T follicular helper cell (primary cell): ENCODE measurements around the gene PUDP.
"Not testable (repeated sequence)": the region's sequence is repeated elsewhere in the genome, so short reads cannot be mapped to it uniquely, and the experiment has no call there.

ENCODE experiments used
- DNase-seq: peaks from one replicate; pipeline ENCODE4 v3.0.0-alpha.2; 2020; ENCODE audit warnings: low read depth
- total RNA-seq, 2 experiments: gene quantifications; one replicate each; lab custom pipeline; 2026; lab: John Stamatoyannopoulos, UW

The PUDP gene
- total RNA-seq, result 14.2 to 16.4 reads per million in 2 experiments

DNA sequence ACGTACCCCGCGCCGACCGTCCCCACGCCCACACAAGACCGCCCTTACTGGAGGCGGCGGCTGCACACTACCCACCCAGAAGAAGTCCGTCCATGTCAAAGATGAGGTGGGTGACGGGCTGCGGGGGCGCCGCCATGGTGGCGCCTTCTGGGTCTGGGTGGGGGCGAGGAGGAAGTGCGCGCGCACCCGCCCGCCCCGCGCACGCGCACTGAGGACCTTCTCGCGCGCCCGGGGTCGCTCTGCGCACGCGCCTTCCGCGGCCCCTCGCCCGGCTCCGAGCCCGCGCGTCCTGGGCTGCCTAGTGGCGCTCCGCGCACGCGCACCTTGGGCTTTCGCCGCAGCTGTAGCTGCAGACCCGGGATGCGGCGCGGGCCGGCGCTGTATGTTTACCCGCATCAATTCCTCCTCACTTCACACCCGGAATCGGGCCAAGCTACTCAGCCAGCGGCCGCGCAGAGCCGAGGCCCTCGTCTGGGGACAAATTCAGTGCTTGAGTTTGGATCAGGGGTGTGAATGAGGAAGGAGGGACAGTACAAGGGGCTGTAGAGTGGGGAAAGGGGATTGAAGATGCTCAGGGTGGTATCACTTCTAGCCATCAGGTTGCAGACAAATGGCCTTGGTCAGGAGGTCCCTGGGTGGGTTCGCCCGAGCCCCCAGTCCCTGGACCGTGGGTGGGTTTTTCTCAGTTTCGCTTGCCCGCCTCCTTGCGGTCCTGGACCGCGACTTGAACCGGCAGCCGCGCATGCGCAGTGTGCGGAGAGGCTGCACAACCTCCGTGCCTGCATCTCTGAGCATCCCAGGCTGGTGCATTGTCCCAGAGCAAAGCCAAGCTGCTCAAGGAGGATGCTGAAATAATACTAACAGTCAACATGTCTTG lies at the start of gene PUDP:
Gene PUDP, minus strand, starts transcription at position 176 of the 877 bp plus-strand sequence. Its CDS starts 40 bp downstream, at position 136.
- peak; percentile 86 for DNase-seq

DNA sequence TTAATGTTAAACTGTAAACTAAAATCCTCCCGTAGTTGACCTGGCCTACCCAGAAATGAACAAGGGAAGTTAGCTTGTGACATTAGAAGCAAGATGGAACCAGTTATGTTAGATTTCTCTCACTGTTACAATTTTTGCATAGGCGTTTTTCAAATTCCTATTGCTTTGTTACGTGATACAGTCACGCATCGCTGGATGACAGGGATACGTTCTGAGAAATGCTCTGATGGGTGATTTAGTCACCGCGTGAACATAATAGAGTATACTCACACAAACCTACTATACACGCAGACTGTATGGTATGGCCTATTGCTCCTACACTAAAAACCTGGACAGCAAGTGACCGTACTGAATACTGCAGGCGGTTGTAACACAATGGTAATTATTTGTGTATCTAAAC lies 46.7 kb upstream of the PUDP start:
- no peak for DNase-seq

DNA sequence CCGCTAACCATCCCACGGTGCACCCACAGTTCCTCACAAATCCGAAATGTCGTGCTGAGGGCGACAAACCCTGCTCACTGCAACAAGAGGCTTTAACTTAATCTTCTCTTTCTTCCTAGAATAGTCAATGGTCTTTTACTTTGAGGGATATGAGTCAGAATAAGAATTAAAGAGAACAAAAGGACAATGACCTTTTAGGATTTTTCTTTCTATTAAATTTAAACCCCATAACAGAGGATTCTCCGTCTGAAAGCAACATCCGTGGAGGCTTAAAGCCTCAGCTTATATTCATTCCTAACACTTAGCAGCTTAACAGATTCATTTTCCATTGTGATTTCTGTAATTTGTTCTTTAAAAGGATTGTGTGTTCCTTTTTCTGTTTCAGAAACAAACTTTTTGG lies 44.9 kb upstream of the PUDP start:
- no peak for DNase-seq

DNA sequence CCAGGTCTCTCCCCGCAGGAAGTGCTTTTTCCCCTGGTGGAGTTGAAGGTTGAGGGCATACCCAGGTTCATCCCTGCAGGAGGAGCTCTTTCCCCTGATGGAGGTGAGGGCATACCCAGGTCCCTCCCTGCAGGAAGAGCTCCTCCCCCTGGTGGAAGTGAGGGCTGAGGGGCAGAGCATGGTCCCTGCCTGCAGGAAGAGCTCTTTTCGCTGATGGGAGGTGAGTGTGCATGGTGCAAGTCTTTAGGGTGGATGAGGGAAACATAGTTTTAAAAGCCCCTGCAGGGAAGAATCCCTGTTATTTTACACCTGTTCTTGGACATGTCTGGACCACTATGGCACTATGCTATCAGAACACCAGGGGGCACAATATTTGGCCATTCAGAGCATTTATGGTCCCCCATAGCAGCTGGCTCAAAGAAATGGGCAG lies 43.7 kb upstream of the PUDP start:
- DNase-seq, result no peak

DNA sequence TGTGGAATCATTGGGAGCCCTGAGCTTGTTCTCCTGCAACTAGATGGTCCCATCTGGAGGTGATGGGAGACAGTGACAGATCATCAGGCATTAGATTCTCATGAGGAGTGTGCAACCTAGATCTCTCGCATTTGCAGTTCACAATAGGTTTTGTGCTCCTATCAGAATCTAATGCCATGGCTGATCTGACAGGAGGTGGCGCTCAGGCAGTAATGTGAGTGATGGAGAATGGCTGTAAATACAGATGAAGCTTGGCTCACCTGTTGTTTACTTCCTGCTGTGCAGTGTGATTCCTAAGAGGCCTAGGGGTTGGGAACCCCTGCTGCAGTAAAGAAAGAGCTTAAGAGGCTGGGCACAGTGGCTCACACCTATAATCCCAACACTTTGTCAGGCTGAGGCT lies 42.2 kb upstream of the PUDP start:
- no peak for DNase-seq

DNA sequence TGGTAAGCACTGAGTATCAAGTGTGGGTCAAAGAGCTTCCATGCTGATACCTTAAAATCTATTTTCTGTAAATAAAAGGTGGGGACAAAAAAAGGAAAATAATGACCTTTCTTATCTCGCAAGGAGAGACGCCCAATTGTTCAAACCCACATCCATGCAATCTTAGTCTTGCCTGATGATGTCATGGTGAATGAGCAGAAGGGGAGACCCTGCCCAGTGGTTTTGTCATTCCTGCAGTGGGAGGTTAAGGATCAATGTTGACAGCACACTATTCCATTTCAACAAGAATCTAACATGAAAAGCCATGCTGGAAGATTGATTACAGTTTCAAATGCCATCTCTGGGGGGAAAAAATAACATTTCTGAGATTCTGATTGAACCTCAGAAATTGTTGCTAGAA lies 40.7 kb upstream of the PUDP start:
- DNase-seq, result no peak

DNA sequence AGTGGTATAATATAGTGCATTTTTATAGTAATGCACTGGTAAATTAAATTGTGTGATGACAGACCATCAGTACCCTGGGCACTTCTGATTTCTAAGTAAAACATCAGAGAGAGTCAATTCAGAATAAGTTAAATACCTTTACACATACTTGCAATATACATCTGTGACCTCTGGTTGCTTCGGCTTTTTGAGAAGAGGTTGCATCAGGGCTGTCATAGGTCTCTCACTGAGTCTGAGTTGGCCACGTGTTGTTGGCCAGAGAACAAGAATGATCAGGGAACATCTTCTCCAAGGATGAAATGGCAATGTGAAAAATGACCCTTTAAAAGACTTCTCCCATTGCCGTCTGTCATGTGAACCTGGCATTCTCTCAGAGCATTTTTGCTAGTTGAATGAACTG lies 36.9 kb upstream of the PUDP start:
- no peak for DNase-seq

DNA sequence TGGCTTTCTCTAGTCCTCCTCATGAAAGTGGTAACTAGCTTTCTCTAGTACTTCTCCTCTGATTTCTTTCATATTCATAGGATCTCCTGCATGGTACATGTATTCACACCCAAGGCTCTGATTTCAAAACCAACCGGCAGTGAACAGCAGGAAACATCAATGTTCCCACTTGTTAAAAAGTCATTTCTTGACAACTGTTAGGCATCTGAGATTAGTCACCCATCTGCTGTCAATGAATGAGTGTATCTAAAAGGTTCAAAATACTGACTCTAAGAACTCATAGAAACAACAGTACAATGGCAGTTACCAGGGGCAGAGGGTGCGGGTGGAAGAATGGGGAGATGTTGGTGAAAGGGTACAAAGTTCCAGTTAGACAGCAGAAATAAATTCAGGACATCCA lies 31.5 kb upstream of the PUDP start:
- no peak for DNase-seq

DNA sequence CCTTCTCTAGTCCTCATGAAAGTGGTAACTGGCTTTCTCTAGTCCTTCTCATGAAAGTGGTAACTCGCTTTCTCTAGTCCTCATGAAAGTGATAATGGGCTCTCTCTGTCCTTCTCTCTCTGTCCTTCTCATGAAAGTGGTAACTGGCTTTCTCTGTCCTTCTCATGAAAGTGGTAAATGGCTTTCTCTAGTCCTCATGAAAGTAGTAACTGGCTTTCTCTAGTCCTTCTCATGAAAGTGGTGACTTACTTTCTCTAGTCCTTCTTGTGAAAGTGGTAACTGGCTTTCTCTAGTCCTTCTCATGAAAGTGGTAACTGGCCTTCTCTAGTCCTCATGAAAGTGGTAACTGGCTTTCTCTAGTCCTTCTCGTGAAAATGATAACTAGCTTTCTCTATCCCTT lies 30.9 kb upstream of the PUDP start:
- not testable (repeated sequence) for DNase-seq

DNA sequence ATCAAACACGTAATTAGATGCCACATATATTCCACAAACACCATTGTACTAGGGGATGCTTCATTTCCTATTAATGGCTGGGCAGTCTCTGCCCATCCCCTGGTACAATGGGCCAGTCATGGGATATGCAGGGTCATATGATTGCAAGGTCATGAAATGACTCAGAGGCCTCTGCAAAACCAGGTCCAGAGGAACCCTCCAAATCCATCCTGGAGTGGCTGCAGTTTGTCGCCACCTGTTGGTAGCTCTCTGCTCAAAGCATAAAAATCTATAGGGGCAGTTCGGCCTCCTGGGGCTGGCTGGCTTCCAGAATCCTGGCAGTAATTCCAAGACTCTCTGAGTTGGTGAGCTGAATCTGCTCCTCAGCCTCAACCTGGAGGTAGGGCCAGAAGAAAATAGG lies 22.9 kb upstream of the PUDP start:
- peak; percentile 7 for DNase-seq

DNA sequence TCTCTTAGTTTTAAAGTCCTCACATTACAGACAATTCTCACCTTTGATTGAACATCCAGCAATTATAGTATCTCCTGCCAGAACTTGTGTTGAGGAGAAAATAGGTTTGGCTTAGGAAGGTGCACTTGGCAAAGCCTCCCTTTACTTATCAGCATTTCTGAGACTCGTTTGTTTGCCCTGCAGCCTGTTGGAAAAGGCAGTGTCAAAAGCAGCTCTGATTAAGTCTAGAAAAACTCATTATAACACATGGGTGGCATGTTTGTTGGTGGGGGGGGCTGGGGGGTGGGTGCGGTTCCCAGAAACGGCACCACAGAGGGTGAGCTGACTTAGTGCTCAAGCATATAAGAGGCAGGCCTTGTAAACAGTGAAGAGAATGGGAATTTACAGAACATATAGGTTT lies 21.7 kb upstream of the PUDP start:
- DNase-seq, result no peak

DNA sequence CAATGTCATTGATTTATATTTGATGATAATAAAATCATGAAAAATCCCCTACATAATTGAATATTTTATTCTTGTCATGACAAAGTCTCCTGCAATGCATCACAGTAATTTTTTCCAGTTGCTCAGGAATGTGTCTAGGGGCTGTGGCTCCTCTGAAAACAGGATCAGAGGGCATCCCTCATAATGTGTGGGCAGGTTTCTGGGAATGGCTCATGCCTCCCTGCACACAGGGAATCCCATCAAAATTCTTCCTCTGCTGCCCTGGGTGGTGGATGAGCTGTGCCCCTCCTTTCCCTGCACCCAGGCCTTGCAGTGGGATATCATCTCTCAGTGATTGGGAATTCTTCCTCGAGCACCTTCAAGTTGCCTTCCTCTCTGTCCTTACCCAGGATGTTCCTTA lies 20.4 kb upstream of the PUDP start:
- DNase-seq, result no peak

DNA sequence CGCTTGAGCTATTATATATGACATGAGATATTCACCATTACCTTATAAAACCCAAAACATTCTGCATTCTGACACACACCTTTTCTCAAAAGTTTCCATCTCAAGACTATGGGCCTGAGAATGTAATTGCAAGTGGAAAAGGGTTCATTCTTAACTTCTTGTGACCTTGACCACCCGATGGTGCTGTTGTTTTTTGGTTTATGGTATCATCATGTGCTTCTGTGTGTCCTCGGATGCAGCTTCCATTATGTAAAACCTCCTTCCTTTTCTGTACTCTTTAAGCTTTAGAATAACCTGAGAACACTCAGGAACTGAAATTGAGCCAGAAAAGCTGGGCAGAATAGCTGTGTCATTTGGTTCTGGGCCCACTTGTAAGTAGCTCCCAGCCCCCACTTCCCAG lies 16.2 kb upstream of the PUDP start:
- DNase-seq, result no peak

DNA sequence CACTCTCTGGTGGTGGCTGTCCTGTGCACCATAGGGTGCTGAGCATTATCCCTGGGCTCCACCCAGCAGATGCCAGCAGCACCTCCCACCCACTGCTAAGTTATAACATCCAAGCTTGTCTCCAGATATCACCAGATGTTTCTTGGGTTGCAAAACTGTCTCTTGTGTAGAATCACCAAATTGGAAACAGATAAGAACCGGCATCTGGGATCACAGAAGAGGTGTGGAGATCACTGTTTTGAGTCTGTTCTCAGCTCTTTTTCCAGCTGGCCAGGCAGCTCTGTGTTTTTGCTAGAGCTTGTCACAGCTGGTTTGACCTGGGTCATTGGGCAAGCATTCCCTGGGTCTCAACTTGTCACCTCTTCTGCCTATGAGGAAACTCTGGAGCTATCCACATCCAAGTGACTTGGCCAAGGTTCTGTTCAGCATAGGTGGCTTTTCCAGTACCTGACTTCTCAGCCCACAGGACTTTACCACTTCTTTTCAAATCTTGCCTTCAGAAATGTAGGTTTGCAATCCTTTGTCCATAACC lies 15.3 kb upstream of the PUDP start:
- DNase-seq, result no peak

DNA sequence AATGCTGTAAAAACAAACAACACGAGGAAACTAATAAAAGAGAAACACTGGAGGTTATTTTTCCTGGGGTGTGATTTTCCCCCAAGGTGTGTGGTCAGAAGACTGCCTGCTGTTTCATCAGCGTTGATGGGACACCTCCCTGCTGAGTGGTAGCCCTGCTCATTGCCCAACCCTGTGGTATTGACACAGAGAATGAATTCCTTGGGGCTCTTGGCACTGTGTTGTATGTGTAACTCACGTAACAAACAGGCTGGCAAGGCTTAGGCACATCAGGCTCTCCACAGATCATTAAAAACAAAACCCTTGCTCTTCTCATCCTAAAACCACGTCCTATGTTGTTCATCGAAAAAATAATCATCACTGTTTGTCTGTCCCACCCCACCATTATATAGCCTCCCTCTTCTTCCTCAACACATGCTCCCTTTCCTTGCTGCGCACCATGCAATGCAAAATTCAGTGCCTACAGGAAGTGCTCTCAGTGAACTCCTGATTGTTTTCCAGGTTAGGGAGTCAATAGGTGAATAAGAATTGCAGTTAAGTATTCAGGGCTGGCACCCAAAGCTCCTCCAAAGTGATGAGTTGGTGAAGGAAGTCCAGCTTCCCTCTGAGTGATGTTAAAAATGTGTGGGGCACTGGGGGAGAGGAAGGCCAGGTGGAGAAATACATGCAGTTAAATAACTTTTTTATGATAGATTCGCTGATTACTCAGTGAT lies 11.4 kb upstream of the PUDP start:
- no peak for DNase-seq

DNA sequence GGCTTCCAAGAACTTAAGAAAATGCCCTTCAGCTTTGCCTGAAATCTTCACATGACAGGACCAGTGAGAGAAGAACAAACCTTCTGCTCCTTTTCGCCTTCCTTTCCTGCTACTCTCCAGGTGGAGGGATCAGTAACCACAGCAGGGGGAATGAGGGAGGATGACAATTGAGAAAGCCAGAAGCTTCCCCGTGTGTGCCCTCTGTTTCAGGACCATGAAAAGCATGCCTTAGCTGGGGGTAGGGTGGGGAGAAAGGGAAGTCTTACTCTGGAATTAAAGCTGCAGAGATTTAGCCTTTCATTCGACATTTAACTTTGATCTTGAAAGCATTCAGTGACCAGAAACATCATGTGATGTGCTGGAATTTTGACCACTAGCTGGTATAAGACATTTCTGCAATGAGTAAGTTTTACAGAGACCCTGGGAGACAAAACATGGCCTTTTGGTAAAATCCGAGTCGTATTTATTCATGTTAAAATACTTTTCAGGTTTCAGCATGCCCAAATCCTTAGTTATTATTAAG lies 10.6 kb upstream of the PUDP start:
- no peak for DNase-seq

DNA sequence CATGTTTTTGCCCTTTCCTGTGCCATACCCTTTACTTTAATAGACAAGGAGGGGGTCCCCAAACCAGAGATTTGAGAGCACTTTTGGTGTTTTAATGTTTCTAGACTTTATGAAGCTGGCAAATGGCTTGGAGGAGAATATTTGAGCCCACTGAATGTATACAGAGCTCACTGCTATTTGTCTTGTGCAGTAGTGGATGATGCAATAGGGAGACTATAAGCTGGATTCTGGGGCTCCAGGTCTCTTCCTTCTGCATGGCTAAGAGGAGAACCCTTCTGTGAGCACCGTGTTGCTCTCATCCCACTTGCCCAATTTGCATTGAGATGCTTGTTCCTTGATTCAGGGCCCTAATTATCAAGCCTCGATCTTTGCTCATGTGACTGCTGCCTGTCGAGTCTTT lies 8.9 kb upstream of the PUDP start:
- no peak for DNase-seq

DNA sequence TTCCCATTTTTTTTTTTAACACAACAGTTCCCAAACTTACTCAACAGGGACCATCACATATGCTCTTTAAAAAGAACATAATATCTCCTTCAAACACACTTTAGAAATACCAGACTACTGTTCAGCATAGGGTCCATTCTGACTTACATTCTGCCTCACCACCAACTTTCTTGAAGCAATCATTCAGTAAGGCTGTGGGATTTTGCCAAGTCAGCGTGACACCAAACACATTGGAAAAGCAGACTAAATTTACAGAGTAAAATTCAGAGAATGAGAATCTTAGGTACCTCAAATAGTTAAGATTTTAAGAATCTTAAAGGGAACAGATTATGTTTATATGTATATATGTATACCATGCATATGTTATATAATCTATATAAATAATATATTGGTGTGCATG lies 7.2 kb upstream of the PUDP start:
- no peak for DNase-seq

DNA sequence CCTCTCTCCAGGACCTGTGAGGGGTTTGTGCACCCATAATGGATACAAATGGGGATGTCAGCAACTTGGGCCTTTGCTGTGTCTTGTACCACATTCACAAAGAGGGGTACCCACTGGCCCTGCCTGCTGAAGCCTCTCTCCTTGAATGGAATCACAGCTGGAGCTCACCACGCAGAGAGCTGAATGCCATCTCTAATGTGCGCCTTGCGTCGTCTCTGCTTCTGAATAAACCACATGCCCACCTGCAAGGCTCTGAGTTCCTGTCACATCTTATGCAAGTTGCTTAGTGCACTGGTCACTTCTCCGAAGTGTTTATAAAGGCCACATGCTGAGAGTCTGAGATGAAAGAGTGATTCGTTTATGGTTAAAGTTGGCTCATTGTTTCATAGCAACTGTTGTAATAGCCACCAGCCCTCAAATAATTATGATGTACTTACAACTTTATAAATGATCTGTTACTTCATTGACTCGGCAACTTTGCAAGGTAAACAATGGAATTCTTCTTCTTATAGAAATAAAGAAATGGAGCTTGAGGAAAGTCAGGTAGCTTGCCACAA lies 6.2 kb upstream of the PUDP start:
- DNase-seq, result no peak

DNA sequence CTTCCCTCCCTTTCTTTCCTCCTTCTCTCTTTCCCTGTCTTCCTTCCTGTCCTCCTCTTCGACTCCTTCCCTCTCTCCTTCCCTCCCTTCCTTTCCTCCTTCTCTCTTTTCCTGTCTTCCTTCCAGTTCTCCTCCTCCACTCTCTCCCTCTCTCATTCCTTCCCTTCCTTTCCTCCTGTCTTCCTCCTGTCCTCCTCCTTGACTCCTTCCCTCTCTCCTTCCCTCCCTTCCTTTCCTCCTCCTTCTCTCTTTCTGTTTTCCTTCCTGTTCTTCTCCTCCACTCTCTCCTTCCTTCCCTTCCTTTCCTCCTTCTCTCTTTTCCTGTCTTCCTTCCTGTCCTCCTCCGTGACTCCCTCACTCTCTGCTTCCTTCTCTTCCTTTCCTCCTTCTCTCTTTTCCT lies 5.3 kb upstream of the PUDP start:
- no peak for DNase-seq

DNA sequence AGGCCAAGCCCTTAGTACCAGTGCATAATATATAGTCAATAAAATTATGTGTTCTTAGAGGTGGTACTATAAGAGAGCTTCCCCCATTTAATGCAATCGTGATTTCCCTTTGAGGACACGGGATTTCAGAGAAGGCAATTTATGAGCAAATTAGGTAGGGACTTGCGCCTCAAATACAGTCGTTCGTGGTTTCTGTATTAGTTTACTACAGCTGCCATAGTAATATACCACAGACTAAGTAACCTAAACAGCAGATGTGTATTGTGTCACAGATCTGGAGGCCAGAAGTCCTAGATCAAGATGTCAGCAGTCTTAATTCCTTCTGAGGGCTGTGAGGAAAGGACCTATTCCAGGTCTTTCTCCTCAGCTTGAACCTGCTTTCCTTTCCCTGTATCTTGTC lies 1.5 kb upstream of the PUDP start:
- DNase-seq, result no peak

DNA sequence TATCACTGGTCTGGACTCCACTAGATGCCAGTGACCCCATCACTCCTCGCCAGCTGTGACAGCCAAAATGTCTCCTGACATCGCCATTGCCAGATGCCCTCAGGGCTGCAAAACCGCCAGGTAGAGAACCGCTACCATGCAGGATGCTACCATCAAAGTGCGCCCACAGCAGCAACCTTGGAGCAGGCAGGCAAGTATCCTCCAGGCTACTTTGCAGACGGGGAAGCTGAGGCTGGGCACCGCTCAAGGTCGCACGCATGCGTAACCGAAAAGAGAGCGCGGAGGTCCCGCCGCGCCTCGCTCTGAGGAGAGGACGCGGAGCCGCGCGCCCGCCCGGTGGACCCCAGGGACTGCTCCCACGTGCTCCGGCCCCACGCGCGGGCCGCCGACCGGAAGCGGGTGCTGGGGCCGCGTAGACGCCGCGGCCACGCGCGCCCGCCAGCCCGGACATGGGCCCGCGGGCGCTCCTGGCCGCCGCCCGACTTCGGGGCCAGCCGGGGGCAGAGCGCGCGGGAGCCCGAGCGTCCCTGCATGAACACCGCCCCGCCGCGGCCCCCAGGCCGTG lies 458 bp downstream of the PUDP start, which contains the start of gene STS:
Gene STS, plus strand, starts transcription at position 300 of the 565 bp plus-strand sequence. CDS start 105,488 bp downstream, outside the sequence.
- peak; percentile 12 for DNase-seq
